CD14-positive monocyte (primary cell): Measurements from ENCODE around the gene ATG12. TPM values are rescaled to one million over a fixed set of nuclear protein-coding genes. Genes with fewer than 3 reads are reported as not detected.
A peak's percentile ranks its signal among the peaks of the same experiment; 100 is the strongest.

Experiments
- DNase-seq, 3 donors: peaks; one replicate each; pipeline ENCODE4 v3.0.0-alpha.2; 2011 to 2022
- H2AFZ ChIP-seq: 2 replicates; pipeline ENCODE4 v1.6.0; 2012; ENCODE audit warnings: mild to moderate bottlenecking, low read depth, low read length, inconsistent platforms; ENCODE audit not compliant: insufficient read depth, poor library complexity, severe bottlenecking
- H3K27ac ChIP-seq, 2 donors: 1 replicate in 1 of 2; 2 replicates in 1 of 2; pipeline ENCODE4 v1.5.1; 2012 to 2013; ENCODE audit warnings: low read length in 2 of 2, control low read depth in 1 of 2, inconsistent platforms in 1 of 2, low read depth in 1 of 2, mild to moderate bottlenecking in 1 of 2
- H3K27me3 ChIP-seq, 2 donors: one replicate each; pipeline versions ENCODE4 v1.6.0 to v1.6.1; 2011 to 2013; ENCODE audit warnings: low read length in 2 of 2; ENCODE audit not compliant: control insufficient read depth in 2 of 2, insufficient read depth in 2 of 2
- H3K36me3 ChIP-seq, 2 donors: replicated peaks in 1 of 2; 1 replicate in 1 of 2; 2 replicates in 1 of 2; pipeline versions ENCODE4 v1.5.1 to v1.6.1; 2012 to 2013; ENCODE audit warnings: low read length in 2 of 2, control low read depth in 1 of 2, inconsistent platforms in 1 of 2, mild to moderate bottlenecking in 1 of 2; ENCODE audit not compliant: insufficient read depth in 2 of 2, control insufficient read depth in 1 of 2
- H3K4me1 ChIP-seq, 2 donors: 1 replicate in 1 of 2; 2 replicates in 1 of 2; pipeline versions ENCODE4 v1.5.1 to v1.6.1; 2012 to 2013; ENCODE audit warnings: low read length in 2 of 2, control low read depth in 1 of 2, inconsistent platforms in 1 of 2, mild to moderate bottlenecking in 1 of 2, moderate library complexity in 1 of 2; ENCODE audit not compliant: insufficient read depth in 2 of 2, control insufficient read depth in 1 of 2
- H3K4me2 ChIP-seq: replicated peaks from 2 replicates; pipeline ENCODE3; 2012; ENCODE audit warnings: low read length, moderate library complexity, mild to moderate bottlenecking; ENCODE audit not compliant: poor library complexity, severe bottlenecking; ENCODE audit errors: extremely low read depth
- H3K4me3 ChIP-seq, 3 experiments: fragments of 200-600 bp in 1 of 3; sonication (generic) in 1 of 3; replicated peaks in 1 of 3; 1 replicate in 2 of 3; 2 replicates in 1 of 3; pipeline ENCODE4 v1.5.1; 2011 to 2013; ENCODE audit warnings: low read length in 3 of 3, mild to moderate bottlenecking in 3 of 3, control low read depth in 2 of 3, low read depth in 2 of 3, inconsistent platforms in 1 of 3, moderate library complexity in 1 of 3
- H3K79me2 ChIP-seq: 2 replicates; pipeline ENCODE4 v1.6.0; 2012; ENCODE audit warnings: mild to moderate bottlenecking, control low read depth, inconsistent platforms, low read length, moderate library complexity; ENCODE audit not compliant: insufficient read depth
- H3K9ac ChIP-seq: 2 replicates; pipeline ENCODE4 v1.6.0; 2017; ENCODE audit warnings: low read length, mild to moderate bottlenecking; ENCODE audit not compliant: insufficient read depth, poor library complexity, severe bottlenecking
- H3K9me3 ChIP-seq, 2 donors: replicated peaks in 1 of 2; 1 replicate in 1 of 2; 2 replicates in 1 of 2; pipeline versions ENCODE4 v1.5.1 to v1.6.1; 2012 to 2013; ENCODE audit warnings: low read length in 2 of 2, control low read depth in 1 of 2; ENCODE audit not compliant: control insufficient read depth in 1 of 2, insufficient read depth in 1 of 2
- H4K20me1 ChIP-seq: 2 replicates; pipeline ENCODE4 v1.6.0; 2012; ENCODE audit warnings: mild to moderate bottlenecking, low read length, control low read depth, moderate library complexity; ENCODE audit not compliant: insufficient read depth
- H3K27ac Mint-ChIP-seq, 7 donors: one replicate each; pipeline ENCODE4 v1.8.0; 2020; ENCODE audit warnings: mild to moderate bottlenecking in 7 of 7, mixed read lengths in 7 of 7, moderate library complexity in 6 of 7, inconsistent platforms in 2 of 7
- H3K27me3 Mint-ChIP-seq, 3 donors: one replicate each; pipeline ENCODE4 v1.8.0; 2021 to 2022; ENCODE audit warnings: low read depth in 3 of 3, mild to moderate bottlenecking in 3 of 3, mixed read lengths in 3 of 3, moderate library complexity in 3 of 3, inconsistent platforms in 1 of 3
- H3K36me3 Mint-ChIP-seq, 2 donors: one replicate each; pipeline ENCODE4 v1.8.0; 2020; ENCODE audit warnings: mixed read lengths in 2 of 2, inconsistent platforms in 1 of 2, mild to moderate bottlenecking in 1 of 2
- H3K4me1 Mint-ChIP-seq: one replicate; pipeline ENCODE4 v1.8.0; 2020; ENCODE audit warnings: mild to moderate bottlenecking, mixed read lengths
- H3K4me3 Mint-ChIP-seq, 2 donors: one replicate each; pipeline ENCODE4 v1.8.0; 2020; ENCODE audit warnings: mild to moderate bottlenecking in 2 of 2, mixed read lengths in 2 of 2, moderate library complexity in 1 of 2
- H3K9me3 Mint-ChIP-seq, 7 donors: one replicate each; pipeline ENCODE4 v1.8.0; 2020 to 2022; ENCODE audit warnings: mixed read lengths in 7 of 7, mild to moderate bottlenecking in 6 of 7, moderate library complexity in 6 of 7, inconsistent platforms in 2 of 7
- CTCF ChIP-seq: fragments of 200-600 bp; IDR thresholded peaks from one replicate; pipeline ENCODE4 v1.8.0; 2022; ENCODE audit warnings: antibody characterized with exemption, mild to moderate bottlenecking
- WGBS: methylation state at CpG from one replicate; pipeline ENCODE4 v1.1.5; 2013; ENCODE audit warnings: missing lambda C conversion rate; ENCODE audit not compliant: insufficient coverage; 5-methylcytosine and 5-hydroxymethylcytosine counted together
- intact Hi-C, 2 donors: fragments of 100-400 bp; cut with micrococcal nuclease; formaldehyde crosslinking; loops; one replicate each; pipeline versions ENCODE4 v1.15.0 to v1.15.1; 2023
- polyA plus RNA-seq, 3 donors: library from polyadenylated mRNA; depleted of rRNA in 1 of 3; unstranded in 2 of 3; stranded (reverse) in 1 of 3; fragments of 300-500 nt in 2 of 3; fragments of >200 nt in 1 of 3; fragmentation: Illumina TruSeq in 2 of 3; gene quantifications; 1 replicate in 2 of 3; 2 replicates in 1 of 3; pipeline ENCODE4 v1.2.3, GENCODE V29; 2012 to 2021

Gene ATG12
- polyA plus RNA-seq, 3 donors, result 44.3 to 143 (median 101) TPM

- Mint-ChIP-seq H3K27me3 (no peaks in the 10 kb centered on the region), H3K27ac (no peak overlapping the region), H3K36me3 (no peaks in the 10 kb centered on the region), H3K4me3 (no peak overlapping the region), H3K4me1 (peaks cover 39% of the 10 kb centered on the region), H3K9me3 (no peaks in the 10 kb centered on the region)
- H2AFZ ChIP-seq, result no peak overlapping the region
- no peak for TF ChIP-seq CTCF
- H3K9ac ChIP-seq, result no peak overlapping the region
- H3K4me1 ChIP-seq, result peaks cover 12 to 19% of the 10 kb centered on the region in 2 donors
- H3K27me3 ChIP-seq, result no peaks in the 10 kb centered on the region
- no peak overlapping the region for H3K4me3 ChIP-seq
- H3K79me2 ChIP-seq, result peaks cover 100% of the 10 kb centered on the region
- peaks cover 52% of the 10 kb centered on the region for H4K20me1 ChIP-seq
- H3K4me2 ChIP-seq, result no peak overlapping the region
- intact Hi-C loops, result no loop called here
- no peak for DNase-seq
- no peaks in the 10 kb centered on the region for H3K36me3 ChIP-seq
- H3K27ac ChIP-seq, result no peak overlapping the region
- no peaks in the 10 kb centered on the region for H3K9me3 ChIP-seq
- no CpG with 5 or more reads among the region's 7 CpGs for WGBS
Observed at GRCh38 chr5:115847290-115847689, 5.9 kb upstream of the ATG12 start.

- peaks cover 38% of the 10 kb centered on the region for H4K20me1 ChIP-seq
- H3K27ac ChIP-seq, result no peak overlapping the region
- intact Hi-C loops, result loop anchor here (5.0 kb wide), 4 partner anchors 188 to 243 kb away; partner anchors contain the start of genes TMED7 (in 2 of the 2), ARL14EPL (in 1 of the 2) and COMMD10 (in 1 of the 2)
- H3K79me2 ChIP-seq, result peaks cover 95% of the 10 kb centered on the region
- WGBS, result 92% methylated on average over 4 of the region's 7 CpGs
- no peak overlapping the region for H3K4me3 Mint-ChIP-seq
- DNase-seq, result no peak
- H3K27ac Mint-ChIP-seq, result peak overlapping the region in 2 of 7 donors; percentile 33 to 78
- no peaks in the 10 kb centered on the region for H3K36me3 Mint-ChIP-seq
- no peak overlapping the region for H2AFZ ChIP-seq
- peaks cover 26 to 35% of the 10 kb centered on the region in 2 donors for H3K4me1 ChIP-seq
- no peaks in the 10 kb centered on the region for H3K36me3 ChIP-seq
- H3K27me3 ChIP-seq, result no peaks in the 10 kb centered on the region
- H3K4me3 ChIP-seq, result no peak overlapping the region
- H3K9me3 Mint-ChIP-seq, result no peaks in the 10 kb centered on the region
- H3K4me1 Mint-ChIP-seq, result peaks cover 38% of the 10 kb centered on the region
- H3K9me3 ChIP-seq, result no peaks in the 10 kb centered on the region
- no peak for TF ChIP-seq CTCF
- H3K27me3 Mint-ChIP-seq, result no peaks in the 10 kb centered on the region
- no peak overlapping the region for H3K9ac ChIP-seq
- H3K4me2 ChIP-seq, result no peak overlapping the region
Observed at GRCh38 chr5:115844321-115844817, 3.0 kb upstream of the ATG12 start.
